GM12873 (cell line): Measurements from ENCODE around the gene ARID3C.

Source experiments
- CTCF ChIP-seq: IDR thresholded peaks from 2 replicates; pipeline ENCODE4 v1.5.1; 2012; ENCODE audit warnings: low read depth, mild to moderate bottlenecking, moderate library complexity, low read length, control low read depth; ENCODE audit not compliant: insufficient read depth; ENCODE audit errors: missing control alignments

Gene ARID3C

GRCh38 chr9:34589636-34590380, 39.1 kb downstream of the ARID3C start, which contains the start of gene CNTFR:
Gene CNTFR, minus strand, starts transcription at chr9:34589724. Its CDS starts 20,743 bp downstream, at chr9:34568981.
- TF ChIP-seq CTCF, result no peak

- TF ChIP-seq CTCF, result no peak
Observed at GRCh38 chr9:34588671-34589635, 39.9 kb downstream of the ARID3C start.

DNA sequence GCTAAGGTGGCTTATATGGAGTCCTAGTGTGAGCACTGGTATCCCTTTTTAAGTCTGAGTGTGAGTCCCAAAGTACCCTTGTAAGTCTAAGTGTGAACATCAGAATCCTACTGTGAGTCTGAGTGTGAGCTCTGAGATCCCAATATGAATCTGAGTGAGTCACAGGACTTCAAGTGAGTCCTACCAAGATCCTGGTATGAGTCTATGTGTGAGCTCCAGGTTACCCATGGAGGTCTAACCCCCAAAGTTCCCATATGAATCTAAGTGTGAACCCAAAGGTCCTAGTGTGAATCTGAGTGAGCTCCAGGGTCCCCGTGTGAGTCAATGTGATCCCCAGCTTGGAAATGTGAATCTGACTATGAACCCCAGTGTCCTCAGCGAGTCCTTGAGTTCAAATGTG, 41.6 kb downstream of the ARID3C start:
- no peak for TF ChIP-seq CTCF

GRCh38 chr9:34585946-34586669, 42.8 kb downstream of the ARID3C start:
- TF ChIP-seq CTCF, result no peak

DNA sequence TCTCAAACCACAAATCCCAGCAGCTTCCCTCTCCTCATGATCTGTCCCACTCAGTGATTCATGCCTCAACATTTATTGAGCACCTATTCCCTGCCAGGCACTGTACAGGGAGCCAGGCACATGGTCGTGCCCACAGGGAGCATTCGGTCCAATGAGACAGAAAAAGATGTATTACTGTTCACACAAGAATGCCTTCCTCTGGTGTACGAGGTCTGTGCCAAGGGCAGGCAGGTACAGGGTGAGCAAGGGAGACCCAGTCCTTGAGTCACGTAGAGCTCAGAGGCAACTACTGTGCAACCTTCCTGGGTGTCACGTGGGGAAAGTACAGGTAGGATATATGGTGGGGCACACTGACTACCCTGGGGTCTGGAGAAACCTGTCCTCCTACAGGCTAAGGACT, 43.9 kb downstream of the ARID3C start:
- no peak for TF ChIP-seq CTCF

DNA sequence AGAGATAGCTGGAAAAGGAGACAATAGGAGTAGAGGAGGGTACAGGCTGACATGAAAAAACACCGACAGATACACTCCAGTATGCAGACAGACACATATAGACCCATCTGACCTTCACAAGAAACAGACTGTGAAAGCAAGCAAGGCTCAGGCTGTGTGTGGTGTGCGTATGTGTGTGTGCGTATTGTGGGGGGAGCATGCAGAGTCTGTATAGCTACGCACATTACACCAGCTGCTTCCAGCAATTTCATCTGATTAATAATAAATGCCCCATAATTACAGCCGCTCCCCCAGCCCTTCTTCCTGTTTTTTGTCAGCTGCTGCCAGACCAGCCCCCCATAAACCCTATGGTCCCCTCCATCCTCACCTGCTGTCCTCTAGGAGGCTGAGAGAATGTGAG, 46.1 kb downstream of the ARID3C start:
- no peak for TF ChIP-seq CTCF
